ENCODE measurements around the gene NTRK2.

NTRK2 gene

DNA sequence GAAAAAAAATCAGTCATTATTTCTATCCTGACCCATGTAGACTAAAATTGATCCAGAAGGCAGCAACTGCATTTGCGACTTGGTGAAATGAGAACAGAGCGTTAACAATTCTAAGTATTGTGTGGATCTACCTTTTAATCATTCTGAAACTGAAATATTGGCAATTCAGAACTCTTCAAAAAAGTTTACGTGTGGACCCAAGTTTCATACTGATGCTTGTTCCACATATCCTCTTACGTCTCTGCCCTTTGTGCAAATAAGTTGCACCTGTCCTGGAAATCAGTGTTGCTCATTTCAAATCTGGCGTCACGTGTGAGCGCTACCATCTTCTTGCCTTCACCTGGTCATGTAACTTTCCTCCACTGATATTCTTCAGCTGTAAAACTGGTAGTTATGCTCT lies 74.7 kb downstream of the NTRK2 start:
- H3K4me3 ChIP-seq (ENCODE audit: low read depth, low read length) = no peak overlapping the region
- TF ChIP-seq, protein P1, sequence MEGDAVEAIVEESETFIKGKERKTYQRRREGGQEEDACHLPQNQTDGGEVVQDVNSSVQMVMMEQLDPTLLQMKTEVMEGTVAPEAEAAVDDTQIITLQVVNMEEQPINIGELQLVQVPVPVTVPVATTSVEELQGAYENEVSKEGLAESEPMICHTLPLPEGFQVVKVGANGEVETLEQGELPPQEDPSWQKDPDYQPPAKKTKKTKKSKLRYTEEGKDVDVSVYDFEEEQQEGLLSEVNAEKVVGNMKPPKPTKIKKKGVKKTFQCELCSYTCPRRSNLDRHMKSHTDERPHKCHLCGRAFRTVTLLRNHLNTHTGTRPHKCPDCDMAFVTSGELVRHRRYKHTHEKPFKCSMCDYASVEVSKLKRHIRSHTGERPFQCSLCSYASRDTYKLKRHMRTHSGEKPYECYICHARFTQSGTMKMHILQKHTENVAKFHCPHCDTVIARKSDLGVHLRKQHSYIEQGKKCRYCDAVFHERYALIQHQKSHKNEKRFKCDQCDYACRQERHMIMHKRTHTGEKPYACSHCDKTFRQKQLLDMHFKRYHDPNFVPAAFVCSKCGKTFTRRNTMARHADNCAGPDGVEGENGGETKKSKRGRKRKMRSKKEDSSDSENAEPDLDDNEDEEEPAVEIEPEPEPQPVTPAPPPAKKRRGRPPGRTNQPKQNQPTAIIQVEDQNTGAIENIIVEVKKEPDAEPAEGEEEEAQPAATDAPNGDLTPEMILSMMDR (IDR thresholded peaks at IDR 0.05; ENCODE audit: borderline replicate concordance, insufficient read depth, low read depth, low read length) = no peak

DNA sequence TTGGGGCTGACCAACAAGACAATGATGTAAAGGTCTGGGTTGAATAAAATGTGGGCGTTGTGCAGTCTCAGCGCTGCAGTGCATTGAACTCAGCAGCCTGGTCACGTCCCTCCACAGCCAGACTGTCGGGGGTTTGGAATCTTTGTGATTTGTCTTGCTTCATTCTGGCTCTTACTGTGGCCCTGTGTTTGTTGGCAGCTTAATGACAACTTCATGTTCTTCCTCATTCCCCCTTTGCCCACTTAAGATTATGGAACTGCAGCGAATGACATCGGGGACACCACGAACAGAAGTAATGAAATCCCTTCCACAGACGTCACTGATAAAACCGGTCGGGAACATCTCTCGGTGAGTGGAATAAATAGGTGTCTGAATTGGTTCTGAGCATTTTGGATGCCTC lies 75.2 kb downstream of the NTRK2 start:
- no peak overlapping the region for H3K4me3 ChIP-seq (ENCODE audit: low read depth, low read length)
- TF ChIP-seq, protein P1 (IDR thresholded peaks at IDR 0.05; ENCODE audit: borderline replicate concordance, insufficient read depth, low read depth, low read length) = no peak

DNA sequence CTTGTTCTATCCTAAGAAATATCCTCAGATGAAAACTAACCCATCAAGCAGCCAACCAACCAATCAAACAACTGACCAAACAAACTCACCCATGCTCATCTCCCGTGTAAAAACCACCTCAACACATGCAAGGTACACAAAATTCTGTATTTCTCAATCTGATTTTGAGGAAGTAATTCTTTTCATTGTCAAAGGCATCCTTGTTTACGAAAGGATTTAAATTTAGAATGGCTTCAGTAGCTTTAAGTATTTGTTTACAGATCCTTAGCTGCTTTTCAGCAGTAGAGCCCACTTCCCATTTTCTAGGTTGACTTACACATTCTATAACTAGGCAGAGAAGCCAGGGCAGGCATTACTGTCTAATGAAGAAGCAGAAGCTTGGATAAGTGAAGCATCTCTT lies 78.6 kb downstream of the NTRK2 start:
- H3K4me3 ChIP-seq (ENCODE audit: low read depth, low read length) = no peak overlapping the region
- TF ChIP-seq, protein P1 (IDR thresholded peaks at IDR 0.05; ENCODE audit: borderline replicate concordance, insufficient read depth, low read depth, low read length) = no peak

DNA sequence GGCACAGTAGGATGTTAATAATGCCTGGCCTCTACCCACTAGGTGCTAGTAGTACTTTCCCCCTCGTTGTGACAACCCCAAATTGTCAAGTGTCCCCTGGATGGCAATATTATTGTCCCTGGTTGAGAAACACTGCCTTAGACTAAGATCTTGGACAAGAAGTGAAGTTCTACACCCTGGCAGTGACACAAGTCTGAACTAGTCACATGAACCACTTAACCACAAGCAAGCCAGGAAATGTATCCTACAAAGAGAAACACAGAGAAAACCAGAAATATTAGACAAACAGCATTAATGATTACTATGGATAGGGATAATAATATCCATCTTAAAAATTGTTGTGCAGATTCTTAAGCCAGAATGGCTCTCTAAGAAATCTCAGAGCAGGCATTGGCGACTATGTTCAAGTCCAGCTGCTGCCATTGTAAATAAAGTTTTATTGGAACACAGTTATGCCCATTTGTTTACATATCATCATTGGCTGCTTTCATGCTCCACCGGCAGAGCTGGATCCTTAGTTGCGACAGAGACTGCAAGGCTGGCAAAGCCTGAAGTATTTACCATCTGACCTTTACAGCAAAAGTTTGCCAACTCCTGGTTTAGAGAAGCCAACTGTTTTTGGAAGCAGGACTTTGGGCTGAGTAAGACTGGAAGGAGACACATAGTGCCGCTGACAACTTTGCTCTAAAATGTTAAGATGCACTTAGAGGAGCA lies 80.8 kb downstream of the NTRK2 start:
- TF ChIP-seq, protein P1 (IDR thresholded peaks at IDR 0.05; ENCODE audit: borderline replicate concordance, insufficient read depth, low read depth, low read length) = no peak
- H3K4me3 ChIP-seq (ENCODE audit: low read depth, low read length) = no peak overlapping the region

DNA sequence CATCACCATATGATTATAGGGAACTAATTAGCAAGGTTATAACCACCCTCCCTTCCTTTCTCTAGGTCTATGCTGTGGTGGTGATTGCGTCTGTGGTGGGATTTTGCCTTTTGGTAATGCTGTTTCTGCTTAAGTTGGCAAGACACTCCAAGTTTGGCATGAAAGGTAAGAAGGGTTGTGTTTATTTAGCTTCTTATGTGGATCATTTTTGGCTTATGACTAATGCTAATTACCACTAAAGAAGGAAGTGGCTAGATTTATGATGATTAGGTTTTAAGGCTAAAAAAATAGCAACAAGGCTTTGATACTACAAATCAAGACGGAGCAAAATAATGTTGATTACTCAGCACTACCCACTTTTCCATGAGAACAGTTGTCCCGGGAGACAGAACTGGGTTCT lies 82.4 kb downstream of the NTRK2 start:
- TF ChIP-seq, protein P1 (IDR thresholded peaks at IDR 0.05; ENCODE audit: borderline replicate concordance, insufficient read depth, low read depth, low read length) = no peak
- H3K4me3 ChIP-seq (ENCODE audit: low read depth, low read length) = no peak overlapping the region

DNA sequence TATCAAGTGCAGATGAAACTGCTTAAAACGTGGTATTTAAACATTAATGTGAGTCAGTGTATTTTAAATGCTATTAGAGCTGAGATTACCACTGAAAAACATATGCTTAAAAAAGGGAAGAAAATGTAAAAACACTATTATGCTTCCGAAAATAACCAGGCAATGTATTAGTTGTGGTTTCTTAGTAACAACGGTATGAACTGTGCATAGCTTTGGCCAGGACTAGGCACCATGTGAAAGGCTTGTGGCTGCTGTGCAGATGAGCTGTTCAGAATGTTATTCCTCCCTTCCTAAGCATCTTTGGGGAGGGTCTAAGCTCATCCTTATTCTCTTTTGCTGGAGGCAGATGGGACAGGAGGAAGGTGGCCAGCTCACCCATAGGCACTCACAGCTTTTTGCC lies 84.9 kb downstream of the NTRK2 start:
- TF ChIP-seq, protein P1 (IDR thresholded peaks at IDR 0.05; ENCODE audit: borderline replicate concordance, insufficient read depth, low read depth, low read length) = no peak
- no peak overlapping the region for H3K4me3 ChIP-seq (ENCODE audit: low read depth, low read length)

DNA sequence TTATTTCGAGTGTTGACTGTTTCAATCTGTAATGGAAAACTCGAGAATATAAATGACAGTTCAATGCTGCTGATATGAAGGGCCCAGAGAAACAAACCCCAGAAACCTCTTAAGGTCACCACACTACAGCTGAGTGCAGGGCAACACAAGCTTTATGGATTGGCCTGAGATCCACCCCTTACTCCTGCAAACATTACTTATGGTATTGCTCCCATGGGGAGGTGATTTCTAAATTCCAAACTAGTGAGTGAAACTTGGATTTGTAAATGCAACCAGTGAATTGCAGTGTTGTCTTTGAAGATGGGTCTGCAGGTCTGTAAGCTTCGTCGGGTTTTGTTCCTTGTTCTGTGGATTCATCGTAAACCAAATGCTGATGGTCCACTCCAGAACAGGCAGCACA lies 85.4 kb downstream of the NTRK2 start:
- TF ChIP-seq, protein P1 (IDR thresholded peaks at IDR 0.05; ENCODE audit: borderline replicate concordance, insufficient read depth, low read depth, low read length) = no peak
- H3K4me3 ChIP-seq (ENCODE audit: low read depth, low read length) = no peak overlapping the region

All from GM12875 (cell line).